ENCODE results near the gene XIRP1. TPM values are rescaled to one million over a fixed set of nuclear protein-coding genes. Genes with fewer than 3 reads are reported as not detected.

XIRP1 gene
- total RNA-seq, 1 donor from 2014 or later: not detected

DNA sequence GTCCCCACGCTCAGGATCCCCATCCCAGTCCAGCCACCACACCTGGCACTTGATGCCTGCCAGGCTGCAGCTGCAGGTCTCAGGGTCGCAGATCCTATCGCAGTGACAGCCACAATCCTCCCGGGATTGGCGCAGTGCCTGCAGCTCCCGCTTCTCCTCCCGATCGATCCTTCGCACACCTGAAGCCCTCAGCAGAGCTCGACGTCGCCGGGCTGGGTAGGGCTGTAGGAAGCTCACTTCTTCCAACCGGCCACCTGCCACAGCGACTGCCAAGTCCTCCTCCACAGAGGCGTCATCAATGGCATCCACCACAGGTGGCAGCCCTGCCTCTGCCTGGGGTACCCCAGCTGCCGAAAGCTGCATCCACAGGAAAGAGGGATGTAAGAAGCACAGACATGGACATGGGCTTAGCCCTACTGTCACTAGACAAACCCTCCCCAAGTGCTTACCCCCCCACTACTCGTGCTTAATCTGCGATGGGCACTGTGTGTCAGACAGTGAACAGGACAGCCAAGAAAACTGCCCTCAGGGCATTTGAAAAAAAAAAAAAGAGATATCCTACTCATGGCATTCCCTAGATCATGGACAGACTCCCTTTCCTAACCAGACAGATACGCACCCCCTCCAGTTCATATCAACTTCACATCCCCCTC is 48.2 kb downstream of the XIRP1 start:
- FAIRE-seq (no peak), DNase-seq (ENCODE audit: low read depth) (no peak)
- Histone ChIP-seq H3K4me3 (ENCODE audit: low read depth, low read length) (no peak overlapping the region), H3K27me3 (ENCODE audit: control insufficient read depth, insufficient read depth, low read length) (no peaks in the 10 kb centered on the region), H3K36me3 (ENCODE audit: control insufficient read depth, insufficient read depth, low read length) (peaks cover 27% of the 10 kb centered on the region)
- TF ChIP-seq, protein P1, sequence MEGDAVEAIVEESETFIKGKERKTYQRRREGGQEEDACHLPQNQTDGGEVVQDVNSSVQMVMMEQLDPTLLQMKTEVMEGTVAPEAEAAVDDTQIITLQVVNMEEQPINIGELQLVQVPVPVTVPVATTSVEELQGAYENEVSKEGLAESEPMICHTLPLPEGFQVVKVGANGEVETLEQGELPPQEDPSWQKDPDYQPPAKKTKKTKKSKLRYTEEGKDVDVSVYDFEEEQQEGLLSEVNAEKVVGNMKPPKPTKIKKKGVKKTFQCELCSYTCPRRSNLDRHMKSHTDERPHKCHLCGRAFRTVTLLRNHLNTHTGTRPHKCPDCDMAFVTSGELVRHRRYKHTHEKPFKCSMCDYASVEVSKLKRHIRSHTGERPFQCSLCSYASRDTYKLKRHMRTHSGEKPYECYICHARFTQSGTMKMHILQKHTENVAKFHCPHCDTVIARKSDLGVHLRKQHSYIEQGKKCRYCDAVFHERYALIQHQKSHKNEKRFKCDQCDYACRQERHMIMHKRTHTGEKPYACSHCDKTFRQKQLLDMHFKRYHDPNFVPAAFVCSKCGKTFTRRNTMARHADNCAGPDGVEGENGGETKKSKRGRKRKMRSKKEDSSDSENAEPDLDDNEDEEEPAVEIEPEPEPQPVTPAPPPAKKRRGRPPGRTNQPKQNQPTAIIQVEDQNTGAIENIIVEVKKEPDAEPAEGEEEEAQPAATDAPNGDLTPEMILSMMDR (IDR thresholded peaks at IDR 0.05; ENCODE audit: insufficient read depth, low read length, severe bottlenecking): no peak

DNA sequence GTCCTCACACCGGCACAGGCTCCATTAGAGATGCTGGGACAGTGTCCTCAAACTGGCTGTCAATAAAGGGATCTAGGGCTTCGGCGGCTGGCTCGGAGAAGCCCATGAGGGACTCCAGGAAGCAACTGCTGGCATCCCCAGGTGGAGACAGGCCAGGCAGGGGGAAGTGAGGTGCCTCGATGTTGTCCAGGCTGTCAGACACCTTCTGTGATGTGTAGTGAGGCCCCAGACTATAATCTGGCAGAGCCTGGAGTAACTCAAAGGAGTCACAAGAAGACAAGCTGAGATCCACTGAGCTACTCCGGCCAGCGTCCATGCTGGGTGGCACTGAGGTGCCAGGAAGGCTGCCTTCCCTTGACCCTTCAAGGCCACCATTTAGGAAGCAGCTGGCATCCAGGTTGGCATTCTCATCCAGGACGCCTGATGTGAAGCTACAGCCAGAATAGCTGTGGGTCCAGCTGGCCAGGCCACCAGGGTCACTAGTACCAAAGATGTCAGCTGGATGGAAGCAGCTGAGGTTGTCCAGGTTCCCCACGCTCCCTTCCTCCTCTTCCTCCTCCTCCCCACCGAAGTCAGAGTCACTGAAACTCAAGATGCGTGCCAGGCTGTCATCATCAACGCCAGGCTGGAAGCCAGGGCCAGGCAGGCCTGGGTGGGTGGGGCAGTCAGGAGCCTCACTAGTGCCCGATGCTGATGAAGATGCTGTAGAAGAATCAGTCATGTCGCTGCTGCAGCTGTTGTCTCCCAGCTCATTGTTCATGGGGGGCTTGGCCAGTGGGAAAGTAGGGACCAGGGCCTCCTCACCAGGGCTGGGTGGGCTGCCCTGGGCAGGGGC is 49.1 kb downstream of the XIRP1 start:
- peaks cover 27% of the 10 kb centered on the region for H3K36me3 ChIP-seq (ENCODE audit: control insufficient read depth, insufficient read depth, low read length)
- H3K4me3 ChIP-seq (ENCODE audit: low read depth, low read length): no peak overlapping the region
- FAIRE-seq (no peak), DNase-seq (ENCODE audit: low read depth) (no peak)
- TF ChIP-seq, protein P1 (IDR thresholded peaks at IDR 0.05; ENCODE audit: insufficient read depth, low read length, severe bottlenecking): no peak
- H3K27me3 ChIP-seq (ENCODE audit: control insufficient read depth, insufficient read depth, low read length): no peaks in the 10 kb centered on the region

- no peak for FAIRE-seq
- no peaks in the 10 kb centered on the region for H3K27me3 ChIP-seq (ENCODE audit: control insufficient read depth, insufficient read depth, low read length)
- DNase-seq (ENCODE audit: low read depth): no peak
- peaks cover 27% of the 10 kb centered on the region for H3K36me3 ChIP-seq (ENCODE audit: control insufficient read depth, insufficient read depth, low read length)
- no peak overlapping the region for H3K4me3 ChIP-seq (ENCODE audit: low read depth, low read length)
- TF ChIP-seq, protein P1 (IDR thresholded peaks at IDR 0.05; ENCODE audit: insufficient read depth, low read length, severe bottlenecking): no peak
Measured at GRCh38 chr3:39142067-39142466, 50.3 kb downstream of the XIRP1 start.

DNA sequence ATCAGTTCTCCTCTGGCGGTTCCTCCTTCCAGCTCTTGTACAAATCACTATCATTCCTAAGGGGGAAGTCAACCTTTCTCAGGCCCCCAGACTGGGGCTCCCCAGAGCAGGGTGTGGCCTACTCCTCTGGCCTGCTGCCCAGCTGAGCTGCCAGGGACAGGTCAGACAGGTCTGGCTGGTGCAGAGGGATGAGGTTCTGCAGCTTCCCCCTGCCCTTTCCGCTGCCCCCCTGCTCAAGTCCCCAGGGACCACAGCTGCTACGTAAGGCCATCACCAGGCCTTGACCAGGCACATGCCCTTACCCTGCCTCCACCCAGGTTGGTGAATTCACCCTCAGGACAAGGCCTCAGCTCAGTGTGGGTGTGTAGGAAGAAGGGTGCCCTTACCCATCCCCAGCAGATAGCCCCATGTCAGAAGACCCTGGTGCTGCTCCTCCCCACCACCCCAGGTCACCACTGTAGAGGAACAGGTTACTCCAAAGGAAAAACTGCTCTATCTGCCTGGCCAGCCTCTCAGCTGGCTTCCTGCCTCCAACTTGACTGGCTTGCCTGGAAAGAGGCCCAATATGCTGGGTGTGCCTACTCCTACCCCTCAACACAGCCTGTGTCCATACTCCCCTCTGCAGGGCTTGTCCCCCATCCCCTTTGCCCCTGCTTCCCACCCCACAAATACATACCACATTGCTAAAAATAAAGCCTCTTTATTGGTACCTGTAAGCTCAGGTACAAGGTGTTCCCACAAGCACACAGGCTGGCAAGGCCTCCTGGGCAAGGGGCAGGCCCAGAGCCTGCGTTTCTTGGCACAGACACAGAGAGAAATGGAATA is 51.0 kb downstream of the XIRP1 start:
- Histone ChIP-seq H3K4me3 (ENCODE audit: low read depth, low read length) (no peak overlapping the region), H3K27me3 (ENCODE audit: control insufficient read depth, insufficient read depth, low read length) (no peaks in the 10 kb centered on the region), H3K36me3 (ENCODE audit: control insufficient read depth, insufficient read depth, low read length) (peaks cover 25% of the 10 kb centered on the region)
- TF ChIP-seq, protein P1 (IDR thresholded peaks at IDR 0.05; ENCODE audit: insufficient read depth, low read length, severe bottlenecking): no peak
- FAIRE-seq (no peak), DNase-seq (ENCODE audit: low read depth) (peak; percentile 85)

DNA sequence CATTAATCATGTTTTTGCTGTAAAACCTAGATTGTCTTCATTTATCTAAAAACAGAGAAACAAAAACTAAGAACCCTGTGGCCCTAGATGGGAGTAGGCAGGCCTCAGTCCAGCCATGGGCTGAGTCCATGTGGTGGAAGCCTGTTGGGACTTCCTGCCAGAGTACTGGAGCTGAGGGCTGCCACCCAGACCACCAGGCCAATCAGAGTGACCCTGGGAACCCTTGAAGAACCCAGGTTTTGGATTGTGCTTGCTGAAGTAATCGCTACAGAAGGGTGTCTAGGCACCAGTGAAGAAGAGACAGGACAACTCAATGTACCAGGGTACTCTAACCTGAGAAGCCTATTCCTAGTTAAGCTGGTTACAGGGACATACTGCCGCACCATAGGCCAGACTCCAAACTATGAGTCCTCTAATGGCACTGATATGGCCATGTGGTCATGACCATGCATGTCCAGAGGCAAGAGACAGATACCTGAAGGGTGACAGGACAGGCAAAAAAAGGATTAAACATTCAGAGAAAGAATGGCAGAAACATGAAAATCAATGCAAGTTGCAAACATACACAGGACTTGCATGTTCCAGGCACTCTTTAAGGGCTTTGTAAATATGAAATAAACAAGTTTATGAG is 51.9 kb downstream of the XIRP1 start:
- DNase-seq (ENCODE audit: low read depth) (peak; percentile 66), FAIRE-seq (peak; percentile 55)
- Histone ChIP-seq H3K27me3 (ENCODE audit: control insufficient read depth, insufficient read depth, low read length) (no peaks in the 10 kb centered on the region), H3K4me3 (ENCODE audit: low read depth, low read length) (no peak overlapping the region), H3K36me3 (ENCODE audit: control insufficient read depth, insufficient read depth, low read length) (peaks cover 20% of the 10 kb centered on the region)
- TF ChIP-seq, protein P1 (IDR thresholded peaks at IDR 0.05; ENCODE audit: insufficient read depth, low read length, severe bottlenecking): no peak

Measured in bronchial epithelial cell (primary cell).